ENCODE data around the gene BFSP2.

The BFSP2 gene

DNA sequence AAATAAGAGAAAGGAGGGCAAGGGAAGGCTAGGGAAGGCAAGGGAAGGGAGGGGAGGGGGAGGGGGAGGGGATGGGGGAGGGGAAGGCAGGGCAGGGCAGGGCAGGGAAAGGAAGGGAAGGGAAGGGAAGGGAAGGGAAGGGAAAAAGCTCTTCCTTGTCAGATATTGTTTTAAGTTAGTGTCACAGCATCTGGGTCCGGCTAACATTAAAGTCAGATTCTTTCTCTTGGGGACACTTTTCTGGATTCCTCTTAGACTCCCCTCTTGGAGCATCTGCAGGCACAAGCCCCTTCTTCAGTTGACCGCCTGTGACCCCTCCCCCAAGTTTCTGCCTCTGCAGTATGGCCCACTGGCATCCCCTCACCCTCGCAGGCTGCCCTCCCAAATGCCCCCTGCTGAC lies 26.0 kb downstream of the BFSP2 start:
- H3K9me3 Mint-ChIP-seq, result no peaks in the 10 kb centered on the region
- H3K27ac Mint-ChIP-seq, result no peak overlapping the region

DNA sequence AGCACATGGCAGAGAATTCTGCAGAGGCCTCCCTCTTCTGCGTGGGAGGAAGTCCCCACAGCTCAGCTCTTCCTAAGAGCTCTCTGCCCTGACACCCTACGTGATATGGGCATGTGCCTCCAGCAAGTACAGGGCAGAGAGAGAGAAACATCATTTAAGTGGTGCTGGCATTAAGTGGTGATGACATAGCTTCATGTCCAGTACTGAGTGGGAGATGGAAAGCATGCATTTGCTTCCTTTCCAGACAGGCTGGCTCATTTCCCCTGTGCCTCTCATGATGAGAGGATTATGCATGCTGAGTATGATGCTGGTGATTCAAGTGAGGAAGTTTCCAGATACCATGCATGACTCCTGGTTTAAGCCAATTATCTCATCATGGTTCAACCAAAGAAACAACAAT lies 26.9 kb downstream of the BFSP2 start:
- H3K4me3 Mint-ChIP-seq, result no peak overlapping the region
- H3K9me3 Mint-ChIP-seq, result no peaks in the 10 kb centered on the region
- no peaks in the 10 kb centered on the region for H3K36me3 Mint-ChIP-seq
- H3K27me3 Mint-ChIP-seq, result peaks cover 2% of the 10 kb centered on the region
- H3K27ac Mint-ChIP-seq, result no peak overlapping the region
- no peaks in the 10 kb centered on the region for H3K4me1 Mint-ChIP-seq

More for the DNA sequence above, 26.0 kb downstream of the BFSP2 start:
- Mint-ChIP-seq H3K4me1 (no peaks in the 10 kb centered on the region), H3K36me3 (no peaks in the 10 kb centered on the region), H3K27me3 (peaks cover 2% of the 10 kb centered on the region), H3K4me3 (no peak overlapping the region)

DNA sequence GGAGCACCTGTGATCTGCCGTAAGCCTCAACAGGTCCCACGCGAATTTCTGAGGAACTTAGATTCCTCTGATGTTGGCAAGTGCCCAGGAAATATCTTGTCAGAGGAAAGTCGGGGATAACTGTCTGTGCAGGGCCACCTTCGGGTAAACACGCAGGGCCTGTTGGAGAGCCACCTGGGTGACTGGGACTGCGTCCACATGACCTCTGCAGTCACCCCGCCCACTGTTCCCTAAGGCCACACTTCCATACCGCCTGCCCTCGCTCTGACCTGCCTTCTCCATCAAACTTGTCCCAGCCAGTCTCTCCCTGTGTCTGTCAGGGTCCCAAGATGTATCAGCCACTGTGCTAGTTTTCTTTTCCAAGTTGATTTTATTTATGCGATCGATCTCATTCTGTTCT lies 28.7 kb downstream of the BFSP2 start:
- Mint-ChIP-seq H3K4me3 (no peak overlapping the region), H3K4me1 (no peaks in the 10 kb centered on the region), H3K9me3 (no peaks in the 10 kb centered on the region), H3K36me3 (no peaks in the 10 kb centered on the region), H3K27me3 (peaks cover 2% of the 10 kb centered on the region), H3K27ac (no peak overlapping the region)

GRCh38 chr3:133429063-133429462 lies 29.2 kb downstream of the BFSP2 start:
- H3K27ac Mint-ChIP-seq, result no peak overlapping the region
- no peak overlapping the region for H3K4me3 Mint-ChIP-seq
- H3K9me3 Mint-ChIP-seq, result no peaks in the 10 kb centered on the region
- H3K4me1 Mint-ChIP-seq, result no peaks in the 10 kb centered on the region
- H3K27me3 Mint-ChIP-seq, result no peaks in the 10 kb centered on the region
- no peaks in the 10 kb centered on the region for H3K36me3 Mint-ChIP-seq

DNA sequence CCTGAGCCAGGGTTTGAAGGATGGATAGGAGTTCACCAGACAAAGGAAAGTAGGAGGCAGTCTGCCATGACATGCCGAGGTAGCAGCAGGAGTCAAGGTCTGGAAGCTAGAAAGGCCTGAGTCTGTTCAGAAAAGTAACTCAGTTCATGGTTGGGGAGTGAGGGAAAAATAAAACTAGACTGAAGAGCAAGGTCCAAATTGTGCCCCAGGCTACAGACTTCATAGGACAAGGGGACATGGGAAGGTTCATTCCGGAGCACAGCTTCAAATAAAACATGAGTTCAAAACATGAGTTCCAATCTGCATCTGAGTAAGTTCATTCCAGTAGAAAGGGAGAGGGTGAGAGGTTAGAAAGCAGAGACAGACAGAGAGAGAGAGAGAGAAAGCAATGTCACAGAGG lies 39.7 kb downstream of the BFSP2 start:
- H3K4me3 Mint-ChIP-seq, result peak overlapping the region; percentile 8
- peaks cover 7% of the 10 kb centered on the region for H3K9me3 Mint-ChIP-seq
- peaks cover 6% of the 10 kb centered on the region for H3K36me3 Mint-ChIP-seq
- no peak overlapping the region for H3K27ac Mint-ChIP-seq
- no peaks in the 10 kb centered on the region for H3K27me3 Mint-ChIP-seq
- peaks cover 25% of the 10 kb centered on the region for H3K4me1 Mint-ChIP-seq

- Mint-ChIP-seq H3K27me3 (no peaks in the 10 kb centered on the region), H3K9me3 (peaks cover 7% of the 10 kb centered on the region), H3K27ac (no peak overlapping the region), H3K36me3 (peaks cover 6% of the 10 kb centered on the region), H3K4me3 (no peak overlapping the region), H3K4me1 (peaks cover 25% of the 10 kb centered on the region)
Measured at GRCh38 chr3:133440652-133441051, 40.8 kb downstream of the BFSP2 start.

DNA sequence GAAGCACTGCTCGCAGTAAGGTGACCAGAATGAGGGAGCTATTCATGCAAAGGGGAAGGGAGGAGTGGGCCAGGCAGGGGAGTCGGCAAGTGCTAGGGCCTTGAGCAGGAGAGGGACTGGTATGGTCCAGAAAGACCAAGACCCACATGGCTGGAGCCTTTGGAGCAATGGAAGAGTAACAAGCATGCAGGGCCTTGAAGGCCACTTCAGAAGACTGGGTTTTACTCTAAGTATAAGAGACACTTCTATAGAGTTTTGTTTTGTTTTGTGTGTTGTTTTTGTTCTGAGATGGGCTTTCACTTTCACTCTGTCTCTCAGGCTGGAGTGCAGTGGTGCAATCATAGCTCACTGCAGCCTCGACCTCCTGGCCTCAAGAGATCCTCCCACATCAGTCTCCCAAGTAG lies 42.0 kb downstream of the BFSP2 start:
- Mint-ChIP-seq H3K9me3 (peaks cover 7% of the 10 kb centered on the region), H3K4me3 (peak overlapping the region; percentile 84), H3K36me3 (peaks cover 6% of the 10 kb centered on the region), H3K4me1 (peaks cover 25% of the 10 kb centered on the region), H3K27me3 (no peaks in the 10 kb centered on the region), H3K27ac (peak overlapping the region; percentile 76)

- Mint-ChIP-seq H3K27me3 (no peaks in the 10 kb centered on the region), H3K36me3 (peaks cover 6% of the 10 kb centered on the region), H3K4me3 (peak overlapping the region; percentile 3), H3K4me1 (peaks cover 25% of the 10 kb centered on the region), H3K9me3 (peaks cover 7% of the 10 kb centered on the region), H3K27ac (no peak overlapping the region)
Measured at GRCh38 chr3:133442518-133442917, 42.7 kb downstream of the BFSP2 start.

GRCh38 chr3:133443649-133444422 lies 44.0 kb downstream of the BFSP2 start:
- Mint-ChIP-seq H3K27me3 (no peaks in the 10 kb centered on the region), H3K4me1 (peaks cover 33% of the 10 kb centered on the region), H3K36me3 (peaks cover 6% of the 10 kb centered on the region), H3K4me3 (no peak overlapping the region), H3K9me3 (peaks cover 7% of the 10 kb centered on the region), H3K27ac (no peak overlapping the region)

- Mint-ChIP-seq H3K4me1 (peaks cover 35% of the 10 kb centered on the region), H3K36me3 (peaks cover 4% of the 10 kb centered on the region), H3K27me3 (no peaks in the 10 kb centered on the region), H3K9me3 (peaks cover 6% of the 10 kb centered on the region), H3K27ac (peak overlapping the region; percentile 51), H3K4me3 (no peak overlapping the region)
Measured at GRCh38 chr3:133444423-133444774, 44.5 kb downstream of the BFSP2 start.

DNA sequence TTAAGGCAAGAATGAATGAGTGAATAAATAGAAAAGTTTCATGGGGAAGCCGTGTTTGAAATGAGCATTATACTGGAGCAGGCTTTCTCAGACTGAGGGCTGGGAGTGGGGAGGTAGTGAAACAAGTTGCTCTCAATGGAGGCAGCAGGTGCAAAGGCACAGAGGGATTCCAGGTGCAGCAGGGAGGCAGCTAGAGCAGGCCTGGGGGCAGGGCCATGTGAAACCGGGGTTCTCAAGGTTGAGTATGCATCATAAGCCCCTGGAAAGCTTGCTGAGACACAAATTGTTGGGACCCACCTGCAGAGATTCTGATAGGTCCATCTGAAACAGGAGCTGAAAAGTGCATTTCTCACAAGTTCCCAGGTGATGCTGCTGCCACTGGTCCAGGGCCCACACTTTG lies 45.3 kb downstream of the BFSP2 start:
- Mint-ChIP-seq H3K4me3 (no peak overlapping the region), H3K4me1 (peaks cover 35% of the 10 kb centered on the region), H3K27me3 (no peaks in the 10 kb centered on the region), H3K27ac (no peak overlapping the region), H3K9me3 (no peaks in the 10 kb centered on the region), H3K36me3 (no peaks in the 10 kb centered on the region)

- no peaks in the 10 kb centered on the region for H3K9me3 Mint-ChIP-seq
- H3K36me3 Mint-ChIP-seq, result no peaks in the 10 kb centered on the region
- peaks cover 19% of the 10 kb centered on the region for H3K4me1 Mint-ChIP-seq
- H3K4me3 Mint-ChIP-seq, result no peak overlapping the region
- no peaks in the 10 kb centered on the region for H3K27me3 Mint-ChIP-seq
- H3K27ac Mint-ChIP-seq, result no peak overlapping the region
Measured at GRCh38 chr3:133447750-133448477, 48.1 kb downstream of the BFSP2 start.

- no peak overlapping the region for H3K4me3 Mint-ChIP-seq
- H3K4me1 Mint-ChIP-seq, result peaks cover 13% of the 10 kb centered on the region
- H3K27ac Mint-ChIP-seq, result peak overlapping the region; percentile 68
- H3K27me3 Mint-ChIP-seq, result no peaks in the 10 kb centered on the region
- H3K9me3 Mint-ChIP-seq, result no peaks in the 10 kb centered on the region
- no peaks in the 10 kb centered on the region for H3K36me3 Mint-ChIP-seq
Measured at GRCh38 chr3:133448478-133449122, 48.7 kb downstream of the BFSP2 start.

DNA sequence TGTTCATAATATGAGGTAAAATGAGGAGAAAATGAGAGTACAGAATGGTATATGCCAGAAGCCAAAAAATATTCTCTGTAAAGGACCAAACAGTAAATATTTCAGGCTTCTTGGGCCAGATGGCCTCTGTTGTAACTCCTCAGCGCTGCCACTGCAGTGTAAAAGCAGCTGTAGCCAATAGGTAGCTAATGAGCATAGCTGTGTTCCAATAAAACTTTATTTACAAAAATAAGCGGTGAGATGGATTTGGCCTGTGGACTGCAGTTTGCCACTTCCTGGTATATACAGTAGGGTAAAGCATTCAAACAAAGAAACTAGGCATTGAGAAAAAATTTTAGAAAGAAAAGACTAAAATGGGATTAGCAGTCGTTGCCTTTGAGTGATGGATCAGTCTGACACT lies 51.5 kb downstream of the BFSP2 start:
- no peaks in the 10 kb centered on the region for H3K27me3 Mint-ChIP-seq
- H3K4me3 Mint-ChIP-seq, result no peak overlapping the region
- H3K36me3 Mint-ChIP-seq, result no peaks in the 10 kb centered on the region
- no peak overlapping the region for H3K27ac Mint-ChIP-seq
- H3K4me1 Mint-ChIP-seq, result peaks cover 10% of the 10 kb centered on the region
- no peaks in the 10 kb centered on the region for H3K9me3 Mint-ChIP-seq

DNA sequence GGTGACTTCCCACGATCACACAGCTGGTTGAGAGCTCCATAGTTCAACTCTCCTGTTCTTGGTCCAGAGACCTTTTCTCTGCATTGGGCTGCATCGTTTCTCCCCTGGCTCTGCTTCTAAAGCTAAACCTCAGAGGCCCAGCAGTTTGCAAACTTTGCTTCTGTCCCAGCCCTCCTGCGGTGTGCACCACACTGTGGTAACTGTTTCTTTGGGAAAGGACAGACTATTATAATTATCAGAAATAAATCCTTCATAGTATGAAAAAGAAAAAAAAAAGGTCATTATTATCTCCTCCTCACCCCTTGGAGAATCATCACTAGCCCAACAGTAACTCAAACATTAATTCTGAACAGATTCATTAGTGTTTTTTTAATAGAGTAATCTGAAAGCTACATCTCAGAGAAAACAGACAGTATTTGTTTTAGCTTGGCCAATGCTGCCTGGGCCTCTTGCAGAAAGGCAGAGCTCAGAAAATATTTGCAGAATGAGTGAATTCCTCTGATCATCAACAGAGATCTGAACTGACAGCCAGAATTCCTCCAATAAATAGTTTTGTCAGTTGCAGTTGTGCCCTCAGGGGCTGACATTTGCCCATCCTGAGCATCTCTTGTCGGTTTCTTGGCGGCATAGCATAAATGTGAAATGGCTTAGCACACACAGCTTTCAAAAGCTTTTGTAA lies 52.9 kb downstream of the BFSP2 start:
- Mint-ChIP-seq H3K4me1 (peaks cover 10% of the 10 kb centered on the region), H3K27ac (no peak overlapping the region), H3K9me3 (no peaks in the 10 kb centered on the region), H3K36me3 (no peaks in the 10 kb centered on the region), H3K4me3 (no peak overlapping the region), H3K27me3 (no peaks in the 10 kb centered on the region)

DNA sequence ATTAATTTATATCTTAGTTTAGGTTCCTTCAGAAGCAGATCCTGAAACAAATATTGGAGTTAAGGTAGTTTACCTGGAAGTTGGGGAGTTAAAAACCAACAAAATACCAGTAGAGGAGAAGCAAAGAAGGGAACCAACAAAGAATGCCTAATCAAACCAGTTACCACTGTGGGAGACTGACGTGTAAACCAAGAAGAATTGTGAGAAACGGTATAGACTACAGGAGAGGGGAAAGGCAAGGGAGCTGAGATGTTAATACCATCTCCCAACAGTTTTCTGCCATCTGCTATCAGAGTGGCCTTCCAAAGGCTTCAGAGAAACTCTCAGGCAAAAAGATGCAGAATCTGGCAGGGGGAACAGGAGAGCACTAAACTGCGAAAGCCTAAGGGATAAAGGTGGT lies 53.5 kb downstream of the BFSP2 start:
- Mint-ChIP-seq H3K9me3 (no peaks in the 10 kb centered on the region), H3K36me3 (no peaks in the 10 kb centered on the region), H3K4me1 (peaks cover 7% of the 10 kb centered on the region), H3K27me3 (no peaks in the 10 kb centered on the region), H3K4me3 (no peak overlapping the region), H3K27ac (no peak overlapping the region)

All from activated naive CD4-positive, alpha-beta T cell treated with anti-CD3 and anti-CD28 coated beads, Interleukin-2, amount 50 U/mL, for 24 hours (primary cell).